Liver (tissue), 9 donors: ENCODE results near the gene BRCA2. TPM values are rescaled to one million over a fixed set of nuclear protein-coding genes. Genes with fewer than 3 reads are reported as not detected.
A peak's percentile ranks its signal among the peaks of the same experiment; 100 is the strongest.

Experiments
- DNase-seq: peaks from one replicate; pipeline ENCODE4 v3.0.0-alpha.2; 2017; ENCODE audit warnings: low spot score
- H3K27ac ChIP-seq, 2 donors: one replicate each; pipeline ENCODE4 v1.7.0; 2013; ENCODE audit warnings: inconsistent platforms in 2 of 2, low read length in 2 of 2, control low read depth in 1 of 2, low read depth in 1 of 2, mild to moderate bottlenecking in 1 of 2
- H3K27me3 ChIP-seq, 4 donors: one replicate each; pipeline versions ENCODE4 v1.6.1 to v1.7.0; 2013; ENCODE audit warnings: low read length in 3 of 4, inconsistent platforms in 1 of 4, mild to moderate bottlenecking in 1 of 4, moderate library complexity in 1 of 4; ENCODE audit not compliant: control insufficient read depth in 4 of 4, insufficient read depth in 4 of 4
- H3K36me3 ChIP-seq, 4 donors: one replicate each; pipeline versions ENCODE4 v1.6.1 to v1.7.0; 2013; ENCODE audit warnings: low read length in 3 of 4, mild to moderate bottlenecking in 3 of 4, low read depth in 1 of 4, moderate library complexity in 1 of 4; ENCODE audit not compliant: control insufficient read depth in 4 of 4, insufficient read depth in 3 of 4
- H3K4me1 ChIP-seq, 4 donors: one replicate each; pipeline versions ENCODE4 v1.6.1 to v1.7.0; 2013; ENCODE audit warnings: low read length in 3 of 4, mild to moderate bottlenecking in 3 of 4, moderate library complexity in 1 of 4; ENCODE audit not compliant: control insufficient read depth in 4 of 4, insufficient read depth in 4 of 4
- H3K4me3 ChIP-seq, 3 donors: one replicate each; pipeline versions ENCODE4 v1.6.1 to v1.7.0; 2013; ENCODE audit warnings: low read length in 3 of 3, control low read depth in 1 of 3, low read depth in 1 of 3, mild to moderate bottlenecking in 1 of 3
- H3K9ac ChIP-seq, 2 donors: one replicate each; pipeline ENCODE4 v1.7.0; 2013; ENCODE audit warnings: low read length in 2 of 2, mild to moderate bottlenecking in 2 of 2, moderate library complexity in 2 of 2, control low read depth in 1 of 2, low read depth in 1 of 2
- H3K9me3 ChIP-seq, 4 donors: one replicate each; pipeline versions ENCODE4 v1.6.1 to v1.7.0; 2013; ENCODE audit warnings: low read length in 3 of 4; ENCODE audit not compliant: control insufficient read depth in 4 of 4
- CTCF ChIP-seq: fragments of 150-350 bp; IDR thresholded peaks from 2 replicates; pipeline ENCODE4 v1.5.1; 2017; ENCODE audit warnings: improper control_type of control experiment, low read depth, low read length; ENCODE audit not compliant: missing input control
- EGR1 ChIP-seq, 2 donors: IDR thresholded peaks; 2 replicates each; pipeline ENCODE4 v1.6.1; 2016 to 2018; ENCODE audit warnings: antibody characterized with exemption in 2 of 2, low read depth in 2 of 2
- FOXA1 ChIP-seq: IDR thresholded peaks from 2 replicates; pipeline ENCODE4 v1.6.1; 2016; ENCODE audit warnings: antibody characterized with exemption
- FOXA2 ChIP-seq: IDR thresholded peaks from 2 replicates; pipeline ENCODE4 v1.6.1; 2016; ENCODE audit warnings: antibody characterized with exemption
- GABPA ChIP-seq, 2 donors: IDR thresholded peaks in 1 of 2; conservative IDR thresholded peaks in 1 of 2; 2 replicates each; pipeline ENCODE4 v1.6.1; 2016; ENCODE audit warnings: antibody characterized with exemption in 2 of 2, mild to moderate bottlenecking in 1 of 2, moderate library complexity in 1 of 2
- HNF4A ChIP-seq, 2 donors: conservative IDR thresholded peaks; 2 replicates each; pipeline ENCODE4 v1.6.1; 2016; ENCODE audit warnings: antibody characterized with exemption in 2 of 2, mild to moderate bottlenecking in 2 of 2
- HNF4G ChIP-seq: IDR thresholded peaks from 2 replicates; pipeline ENCODE4 v1.6.1; 2016; ENCODE audit warnings: antibody characterized with exemption
- JUND ChIP-seq, 2 donors: IDR thresholded peaks; 2 replicates each; pipeline ENCODE4 v1.6.1; 2016; ENCODE audit warnings: antibody characterized with exemption in 2 of 2
- NR2F2 ChIP-seq: IDR thresholded peaks from 2 replicates; pipeline ENCODE4 v1.6.1; 2016; ENCODE audit warnings: antibody characterized with exemption
- RAD21 ChIP-seq, 2 donors: IDR thresholded peaks; 2 replicates each; pipeline ENCODE4 v1.6.1; 2016; ENCODE audit warnings: antibody characterized with exemption in 2 of 2, mild to moderate bottlenecking in 2 of 2
- RXRA ChIP-seq, 2 donors: IDR thresholded peaks; 2 replicates each; pipeline ENCODE4 v1.6.1; 2017 to 2018; ENCODE audit warnings: antibody characterized with exemption in 2 of 2, mild to moderate bottlenecking in 1 of 2
- SP1 ChIP-seq: IDR thresholded peaks from 2 replicates; pipeline ENCODE4 v1.6.1; 2018; ENCODE audit warnings: antibody characterized with exemption, mild to moderate bottlenecking
- TAF1 ChIP-seq: conservative IDR thresholded peaks from 2 replicates; pipeline ENCODE4 v1.6.1; 2016; ENCODE audit warnings: antibody characterized with exemption, mild to moderate bottlenecking
- YY1 ChIP-seq: IDR thresholded peaks from 2 replicates; pipeline ENCODE4 v1.6.1; 2016; ENCODE audit warnings: antibody characterized with exemption, mild to moderate bottlenecking
- WGBS: extraction: QIAGEN DNeasy Blood & Tissue Kit; methylation state at CpG from one replicate; pipeline ENCODE4 v1.1.7; 2013; 5-methylcytosine and 5-hydroxymethylcytosine counted together
- polyA plus RNA-seq, 2 donors: library from polyadenylated mRNA; stranded (reverse) in 1 of 2; unstranded in 1 of 2; fragments of 200-250 nt in 1 of 2; fragments of >200 nt in 1 of 2; fragmentation: Nextera tagmentation in 1 of 2; extraction: Ambion mirVana in 1 of 2; gene quantifications; one replicate each; pipeline versions ENCODE4 v1.2.1 to v1.2.3, GENCODE V29; 2013 to 2015
- total RNA-seq, 2 donors: library from RNA; depleted of rRNA; stranded (reverse); fragments of >200 nt; gene quantifications; one replicate each; pipeline ENCODE4 v1.2.3, GENCODE V29; 2014
- TF ChIP-seq, protein P1 (sequence below): IDR thresholded peaks from 2 replicates; pipeline ENCODE4 v1.6.1; 2016; ENCODE audit warnings: antibody characterized with exemption
- TF ChIP-seq, protein P2 (sequence below): IDR thresholded peaks from 2 replicates; pipeline ENCODE4 v1.6.1; 2016; ENCODE audit warnings: antibody characterized with exemption
- TF ChIP-seq, protein P3 (sequence below): IDR thresholded peaks from 2 replicates; pipeline ENCODE4 v1.6.1; 2016; ENCODE audit warnings: antibody characterized with exemption
- TF ChIP-seq, protein P4 (sequence below): IDR thresholded peaks from 2 replicates; pipeline ENCODE4 v1.6.1; 2016; ENCODE audit warnings: antibody characterized with exemption, mild to moderate bottlenecking
- donor health status: healthy.
- donor health status: healthy.
- donor health status: healthy.
- donor health status: healthy.
- donor health status: healthy.

Gene BRCA2
- total and polyA plus RNA-seq, 4 donors, result 0.39 to 10.8 (median 0.86) TPM

GRCh38 chr13:32426990-32427851, 111.9 kb downstream of the BRCA2 start:
- peak; percentile 64 for DNase-seq
- H3K27ac ChIP-seq, result peak overlapping the region; percentile 96 to 99
- peaks cover 8 to 33% (median 20%) of the 10 kb centered on the region in 4 donors for H3K4me1 ChIP-seq
- WGBS, result under 1% methylated on average over 90 of the region's 90 CpGs
- H3K4me3 ChIP-seq, result peak overlapping the region; percentile 67 to 95 (median 70)
- peak overlapping the region; percentile 70 to 94 for H3K9ac ChIP-seq
- no peaks in the 10 kb centered on the region for H3K9me3 ChIP-seq
- peak in 1 of 2 donors; percentile 15 for TF ChIP-seq EGR1 (IDR thresholded peaks at IDR 0.05; ENCODE audit: low read depth in 2 of 2)
- TF ChIP-seq GABPA (IDR thresholded peaks at IDR 0.05 in 1 of 2, conservative IDR thresholded peaks at IDR 0.05 in 1 of 2), result no peak
- TF ChIP-seq, protein P1, sequence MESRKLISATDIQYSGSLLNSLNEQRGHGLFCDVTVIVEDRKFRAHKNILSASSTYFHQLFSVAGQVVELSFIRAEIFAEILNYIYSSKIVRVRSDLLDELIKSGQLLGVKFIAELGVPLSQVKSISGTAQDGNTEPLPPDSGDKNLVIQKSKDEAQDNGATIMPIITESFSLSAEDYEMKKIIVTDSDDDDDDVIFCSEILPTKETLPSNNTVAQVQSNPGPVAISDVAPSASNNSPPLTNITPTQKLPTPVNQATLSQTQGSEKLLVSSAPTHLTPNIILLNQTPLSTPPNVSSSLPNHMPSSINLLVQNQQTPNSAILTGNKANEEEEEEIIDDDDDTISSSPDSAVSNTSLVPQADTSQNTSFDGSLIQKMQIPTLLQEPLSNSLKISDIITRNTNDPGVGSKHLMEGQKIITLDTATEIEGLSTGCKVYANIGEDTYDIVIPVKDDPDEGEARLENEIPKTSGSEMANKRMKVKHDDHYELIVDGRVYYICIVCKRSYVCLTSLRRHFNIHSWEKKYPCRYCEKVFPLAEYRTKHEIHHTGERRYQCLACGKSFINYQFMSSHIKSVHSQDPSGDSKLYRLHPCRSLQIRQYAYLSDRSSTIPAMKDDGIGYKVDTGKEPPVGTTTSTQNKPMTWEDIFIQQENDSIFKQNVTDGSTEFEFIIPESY, result no peak
- peak; percentile 82 for TF ChIP-seq YY1
- H3K36me3 ChIP-seq, result peaks cover 0 to 5% (median 2%) of the 10 kb centered on the region in 4 donors
- H3K27me3 ChIP-seq, result no peaks in the 10 kb centered on the region

DNA sequence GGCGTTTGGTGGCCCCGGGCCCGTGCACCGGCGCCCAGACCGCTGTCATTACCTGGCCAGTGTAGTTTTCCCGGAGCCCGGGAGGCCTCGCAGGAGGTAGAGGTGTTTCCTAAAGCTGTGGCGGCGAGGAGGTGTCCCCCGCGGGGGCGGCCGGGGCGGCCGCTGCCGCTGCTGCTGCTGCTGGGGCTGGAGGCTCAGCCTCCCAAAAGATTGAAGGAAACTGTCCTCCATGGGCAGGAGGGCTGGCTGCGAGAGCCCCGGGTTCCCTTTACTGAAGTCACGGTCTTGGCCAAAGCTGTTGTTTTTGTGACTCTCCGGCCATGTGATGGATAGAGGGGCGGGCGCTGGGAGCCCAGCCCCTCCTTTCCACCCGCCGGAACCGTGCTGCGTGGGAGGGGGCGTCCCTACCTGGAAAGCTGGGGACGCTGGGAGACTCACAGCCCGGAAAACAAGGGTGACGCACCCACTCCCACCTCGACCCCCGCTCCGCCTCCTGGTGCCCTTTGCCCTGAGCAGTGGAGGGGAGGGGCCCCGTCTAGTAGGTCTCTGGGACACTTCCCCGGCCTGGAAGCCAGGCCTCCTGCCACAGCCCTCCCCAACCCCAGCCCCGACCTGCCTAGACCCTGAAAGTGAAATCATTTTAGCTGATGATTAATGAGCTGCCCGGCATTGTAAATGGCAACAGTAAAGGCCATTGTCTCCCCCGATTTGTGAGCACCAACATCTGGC, 112.7 kb downstream of the BRCA2 start, which contains the start of gene N4BP2L1:
TSS of gene N4BP2L1 (minus strand) at position 279 of the 729 bp plus-strand sequence. CDS start at position 231, 48 bp downstream.
- Histone ChIP-seq H3K27ac (peak within 1 kb of the TSS; percentile 96 to 99), H3K27me3 (no peaks in the 10 kb centered on the region), H3K9me3 (no peaks in the 10 kb centered on the region), H3K4me1 (peaks cover 8 to 30% (median 16%) of the 10 kb centered on the region in 4 donors), H3K9ac (peak within 1 kb of the TSS; percentile 85 to 94), H3K4me3 (peak within 1 kb of the TSS; percentile 67 to 95 (median 70)), H3K36me3 (peaks cover 0 to 8% (median under 1%) of the 10 kb centered on the region in 4 donors)
- WGBS, result under 1% methylated on average over 40 of the region's 40 CpGs
- DNase-seq, result peak; percentile 84
- TF ChIP-seq, protein P1, result peak; percentile 85
- TF ChIP-seq RAD21 (IDR thresholded peaks at IDR 0.05) (peak in 1 of 2 donors; percentile 36), SP1 (peak; percentile 90), FOXA2 (peak; percentile 49), YY1 (peak; percentile 88), JUND (IDR thresholded peaks at IDR 0.05) (peak; percentile 83 to 94), NR2F2 (peak; percentile 76), EGR1 (IDR thresholded peaks at IDR 0.05; ENCODE audit: low read depth in 2 of 2) (peak; percentile 100), RXRA (IDR thresholded peaks at IDR 0.05) (peak; percentile 86 to 89), HNF4G (no peak), TAF1 (peak; percentile 88), GABPA (IDR thresholded peaks at IDR 0.05 in 1 of 2, conservative IDR thresholded peaks at IDR 0.05 in 1 of 2) (peak in 1 of 2 donors; percentile 60), HNF4A (conservative IDR thresholded peaks at IDR 0.05) (peak; percentile 85 to 90), CTCF (no peak), FOXA1 (peak; percentile 50)
- TF ChIP-seq, protein P2, sequence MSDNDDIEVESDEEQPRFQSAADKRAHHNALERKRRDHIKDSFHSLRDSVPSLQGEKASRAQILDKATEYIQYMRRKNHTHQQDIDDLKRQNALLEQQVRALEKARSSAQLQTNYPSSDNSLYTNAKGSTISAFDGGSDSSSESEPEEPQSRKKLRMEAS, result peak; percentile 89
- TF ChIP-seq, protein P3, sequence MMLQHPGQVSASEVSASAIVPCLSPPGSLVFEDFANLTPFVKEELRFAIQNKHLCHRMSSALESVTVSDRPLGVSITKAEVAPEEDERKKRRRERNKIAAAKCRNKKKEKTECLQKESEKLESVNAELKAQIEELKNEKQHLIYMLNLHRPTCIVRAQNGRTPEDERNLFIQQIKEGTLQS, result peak; percentile 69
- TF ChIP-seq, protein P4, sequence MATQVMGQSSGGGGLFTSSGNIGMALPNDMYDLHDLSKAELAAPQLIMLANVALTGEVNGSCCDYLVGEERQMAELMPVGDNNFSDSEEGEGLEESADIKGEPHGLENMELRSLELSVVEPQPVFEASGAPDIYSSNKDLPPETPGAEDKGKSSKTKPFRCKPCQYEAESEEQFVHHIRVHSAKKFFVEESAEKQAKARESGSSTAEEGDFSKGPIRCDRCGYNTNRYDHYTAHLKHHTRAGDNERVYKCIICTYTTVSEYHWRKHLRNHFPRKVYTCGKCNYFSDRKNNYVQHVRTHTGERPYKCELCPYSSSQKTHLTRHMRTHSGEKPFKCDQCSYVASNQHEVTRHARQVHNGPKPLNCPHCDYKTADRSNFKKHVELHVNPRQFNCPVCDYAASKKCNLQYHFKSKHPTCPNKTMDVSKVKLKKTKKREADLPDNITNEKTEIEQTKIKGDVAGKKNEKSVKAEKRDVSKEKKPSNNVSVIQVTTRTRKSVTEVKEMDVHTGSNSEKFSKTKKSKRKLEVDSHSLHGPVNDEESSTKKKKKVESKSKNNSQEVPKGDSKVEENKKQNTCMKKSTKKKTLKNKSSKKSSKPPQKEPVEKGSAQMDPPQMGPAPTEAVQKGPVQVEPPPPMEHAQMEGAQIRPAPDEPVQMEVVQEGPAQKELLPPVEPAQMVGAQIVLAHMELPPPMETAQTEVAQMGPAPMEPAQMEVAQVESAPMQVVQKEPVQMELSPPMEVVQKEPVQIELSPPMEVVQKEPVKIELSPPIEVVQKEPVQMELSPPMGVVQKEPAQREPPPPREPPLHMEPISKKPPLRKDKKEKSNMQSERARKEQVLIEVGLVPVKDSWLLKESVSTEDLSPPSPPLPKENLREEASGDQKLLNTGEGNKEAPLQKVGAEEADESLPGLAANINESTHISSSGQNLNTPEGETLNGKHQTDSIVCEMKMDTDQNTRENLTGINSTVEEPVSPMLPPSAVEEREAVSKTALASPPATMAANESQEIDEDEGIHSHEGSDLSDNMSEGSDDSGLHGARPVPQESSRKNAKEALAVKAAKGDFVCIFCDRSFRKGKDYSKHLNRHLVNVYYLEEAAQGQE, result peak; percentile 57
